Endometrium (tissue), 2 donors: ENCODE measurements around the gene ITGAE.
"Not testable (repeated sequence)": the region's sequence is repeated elsewhere in the genome, so short reads cannot be mapped to it uniquely, and the experiment has no call there.

Experiments
- FAIRE-seq: peaks from 2 replicates; lab custom pipeline; 2012; peaks lifted over from hg19 to GRCh38; lab: Jason Lieb, UNC
- donor health status: control.
- donor health status: control.

The ITGAE gene

DNA sequence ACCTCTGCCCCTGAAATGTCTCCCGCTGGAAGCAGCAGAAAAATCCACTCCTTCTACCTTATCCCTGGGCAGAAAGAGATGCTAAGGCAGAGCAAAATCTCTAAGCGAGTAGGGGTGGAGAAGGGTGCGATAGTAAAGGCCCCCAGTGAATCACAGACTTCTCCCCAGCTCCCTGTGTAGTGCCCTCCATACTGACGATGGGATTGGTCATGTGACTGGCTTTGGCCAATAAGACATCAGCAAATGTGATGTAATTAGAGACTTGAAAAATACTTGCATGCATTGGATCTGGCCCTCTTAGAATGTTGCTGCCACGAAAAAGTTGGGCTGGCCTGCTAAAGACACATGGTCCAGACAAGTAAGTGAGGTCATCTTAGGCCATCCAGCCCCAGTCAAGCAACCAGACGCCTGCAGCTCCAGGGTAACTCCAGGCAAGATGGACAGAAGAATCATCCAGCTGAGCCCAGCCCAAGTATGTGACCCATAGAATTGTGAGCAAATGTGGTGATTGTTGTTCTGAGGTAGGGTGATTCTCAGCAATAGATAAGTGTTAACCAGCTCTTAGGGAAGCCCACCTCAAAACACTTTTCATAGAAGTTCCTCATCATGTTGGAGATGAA is 41.3 kb downstream of the ITGAE start:
- FAIRE-seq = no peak

DNA sequence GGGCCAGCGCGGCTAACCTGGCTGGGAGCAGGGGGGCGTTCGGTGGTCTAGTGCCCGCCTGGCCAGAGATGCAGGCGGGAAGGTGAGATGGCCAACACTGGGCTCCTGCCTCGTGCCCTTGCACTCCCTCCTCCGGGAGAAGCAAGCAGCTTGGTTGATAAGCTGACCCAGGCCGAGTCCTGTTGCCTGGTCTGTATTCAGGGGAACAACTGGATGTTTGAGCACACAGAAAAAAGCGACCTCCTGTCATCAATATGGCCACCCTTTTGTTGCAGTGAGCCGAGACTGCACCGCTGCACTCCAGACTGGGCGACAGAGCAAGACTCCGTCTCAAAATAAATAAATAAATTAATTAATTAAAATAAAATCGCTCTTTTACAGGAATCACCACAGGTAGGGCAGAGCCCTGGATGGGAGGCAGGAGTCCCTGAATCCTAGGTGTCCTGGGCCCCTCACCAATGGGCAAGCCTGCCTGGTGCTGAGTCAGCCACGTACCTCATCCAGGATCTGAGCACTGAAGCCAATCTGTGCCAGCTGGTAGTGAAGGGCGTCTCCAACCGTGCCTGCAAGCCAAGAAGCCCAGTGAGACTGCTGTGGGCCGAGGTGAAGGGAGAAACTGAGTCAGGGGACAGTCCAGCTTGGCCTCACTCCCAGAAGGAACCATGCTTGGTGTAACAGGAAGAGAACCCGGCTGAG is 45.5 kb downstream of the ITGAE start:
- FAIRE-seq = no peak

DNA sequence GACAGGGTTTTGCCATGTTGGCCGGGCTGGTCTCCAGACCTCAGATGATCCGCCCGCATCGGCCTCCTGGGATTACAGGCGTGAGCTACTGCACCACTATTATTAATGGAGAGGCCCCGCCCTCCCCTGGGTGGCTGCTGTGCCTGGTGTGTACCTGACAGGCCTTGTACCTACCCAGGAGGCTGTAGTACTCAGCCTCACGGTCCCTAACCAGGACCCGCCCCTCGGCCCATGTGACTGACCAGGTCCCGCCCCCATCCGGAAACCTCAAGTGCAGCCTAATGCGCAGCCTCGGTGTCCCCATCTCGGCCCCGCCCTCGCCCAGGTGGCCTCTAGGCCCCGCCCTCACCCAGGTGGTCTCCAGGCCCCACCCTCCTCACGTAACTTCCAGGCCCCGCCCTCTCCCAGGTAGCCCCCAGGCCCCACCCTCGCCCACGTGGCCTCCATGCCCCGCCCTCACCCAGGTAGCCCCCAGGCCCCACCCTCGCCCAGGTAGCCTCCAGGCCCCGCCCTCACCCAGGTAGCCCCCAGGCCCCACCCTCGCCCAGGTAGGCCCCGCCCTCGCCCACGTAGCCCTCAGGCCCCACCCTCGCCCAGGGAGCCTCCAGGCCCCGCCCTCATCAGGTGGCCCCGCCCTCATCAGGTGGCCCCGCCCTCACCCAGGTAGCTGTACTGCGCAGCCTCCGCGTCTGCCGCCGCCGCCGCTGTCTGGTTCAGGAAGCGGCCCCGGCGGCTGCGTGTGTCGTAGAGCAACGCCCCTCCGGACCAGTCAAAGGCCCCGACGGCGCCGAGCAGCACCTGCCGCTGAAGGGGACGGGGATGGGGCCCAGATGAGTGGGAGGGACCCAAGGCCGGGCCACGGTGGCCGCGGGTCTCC is 46.3 kb downstream of the ITGAE start:
- FAIRE-seq = no peak

DNA sequence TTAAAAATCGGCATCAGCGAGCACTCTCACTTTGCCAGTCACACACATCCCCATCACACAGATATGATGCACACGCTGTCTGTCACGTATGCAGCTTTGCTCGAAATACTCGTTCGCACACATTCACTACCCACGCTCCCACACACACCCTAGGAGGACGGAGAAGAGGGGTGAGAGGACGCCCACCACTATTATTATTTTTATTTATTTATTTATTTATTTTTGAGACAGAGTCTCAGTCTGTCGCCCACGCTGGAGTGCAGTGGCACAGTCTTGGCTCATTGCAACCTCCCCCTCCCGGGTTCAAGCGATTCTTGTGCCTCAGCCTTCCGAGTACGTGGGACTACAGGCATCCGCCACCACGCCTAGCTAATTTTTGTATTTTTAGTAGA is 46.9 kb downstream of the ITGAE start:
- FAIRE-seq = no peak

DNA sequence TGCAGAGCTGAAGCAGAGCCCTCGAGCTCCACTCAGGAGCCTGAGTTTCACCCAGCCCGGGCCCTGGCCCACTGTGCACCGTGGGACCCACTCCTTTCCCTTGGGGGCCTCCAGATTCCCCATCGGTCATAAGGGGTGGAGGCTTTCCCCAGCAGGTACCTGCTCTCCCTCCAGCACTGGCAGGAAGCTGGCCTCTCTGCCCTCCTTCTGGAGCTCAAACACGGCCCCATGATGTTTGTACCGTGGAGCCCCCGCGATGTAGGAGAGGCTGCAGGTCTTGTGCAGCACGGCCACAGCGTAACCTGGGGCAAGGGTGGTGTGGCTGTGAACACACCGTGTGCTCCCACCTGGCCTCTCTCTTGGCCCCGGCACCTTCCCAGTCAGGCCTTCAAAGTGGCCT is 47.4 kb downstream of the ITGAE start:
- no peak for FAIRE-seq

DNA sequence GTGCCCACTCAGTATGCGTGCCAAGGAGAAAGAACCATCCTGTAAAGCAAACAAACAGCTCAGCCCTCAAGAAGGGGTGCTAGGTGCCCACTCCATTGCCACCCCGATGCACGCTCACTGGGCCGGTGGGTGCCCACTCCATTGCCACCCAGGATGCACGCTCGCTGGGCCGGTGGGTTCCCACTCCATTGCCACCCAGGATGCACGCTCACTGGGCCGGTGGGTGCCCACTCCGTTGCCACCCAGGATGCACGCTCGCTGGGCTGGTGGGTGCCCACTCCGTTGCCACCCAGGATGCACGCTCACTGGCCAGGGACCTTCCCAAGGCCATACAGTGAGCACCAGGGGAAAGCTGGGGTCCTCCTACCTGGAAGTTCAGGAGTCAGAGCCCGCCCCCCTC is 49.2 kb downstream of the ITGAE start:
- FAIRE-seq = no peak

DNA sequence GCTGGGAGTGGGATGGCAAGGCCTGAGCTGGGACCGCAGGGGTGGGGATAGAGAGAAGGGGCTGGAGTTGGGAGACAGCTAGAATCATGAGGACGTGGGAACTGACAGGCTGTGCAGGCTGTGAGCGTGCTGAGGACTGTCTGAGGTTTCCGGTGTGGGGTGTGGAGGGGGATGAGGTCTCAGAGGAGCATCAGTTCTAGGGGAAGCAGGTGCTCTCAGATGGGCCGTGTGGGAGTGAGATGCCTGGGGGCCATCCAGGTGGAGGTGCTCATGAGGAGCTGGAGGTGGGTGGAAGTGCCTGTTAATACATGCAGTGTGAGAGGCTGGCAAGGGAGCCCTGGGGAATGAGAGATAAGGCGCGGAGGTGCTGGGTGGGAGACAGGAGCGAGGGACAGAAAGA is 50.1 kb downstream of the ITGAE start:
- no peak for FAIRE-seq

DNA sequence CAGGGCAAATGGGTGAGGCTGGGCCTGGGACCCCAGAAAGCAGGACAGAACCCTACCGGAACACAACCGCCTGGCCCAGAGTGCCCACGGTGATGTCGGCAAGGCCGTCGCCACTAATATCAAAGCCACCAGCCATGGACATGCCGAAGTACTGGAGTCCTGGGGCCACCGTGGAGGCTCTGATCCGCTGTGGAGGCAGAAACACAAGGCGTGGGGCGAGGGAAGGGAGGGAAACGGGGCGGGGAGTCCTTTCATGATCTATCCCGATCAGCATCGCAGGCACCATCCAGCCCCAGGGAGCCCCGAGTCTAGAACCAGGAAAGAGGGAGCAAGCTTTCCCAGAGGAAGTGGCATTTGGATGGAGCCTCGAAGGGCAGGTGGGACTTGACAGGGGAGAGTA is 50.7 kb downstream of the ITGAE start:
- FAIRE-seq = no peak

DNA sequence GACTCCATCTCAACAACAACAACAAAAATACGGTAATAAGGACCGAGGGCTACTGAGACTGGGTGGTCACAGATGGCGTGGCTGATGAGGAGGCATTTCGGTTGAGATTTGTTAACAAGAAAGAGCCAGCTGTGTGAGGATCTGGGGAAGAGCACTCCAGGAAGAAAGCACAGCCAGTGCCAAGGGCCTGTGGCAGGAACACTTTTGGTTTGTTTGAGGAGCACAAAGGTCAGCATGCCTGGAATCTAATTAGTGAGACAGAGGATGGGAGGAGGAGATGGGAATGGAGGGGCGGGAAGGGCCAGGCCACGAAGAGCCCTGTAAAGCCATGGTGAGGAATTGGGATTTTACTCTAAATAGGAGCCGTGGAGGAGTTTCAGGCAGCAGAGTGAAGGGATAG is 52.4 kb downstream of the ITGAE start:
- FAIRE-seq = no peak

DNA sequence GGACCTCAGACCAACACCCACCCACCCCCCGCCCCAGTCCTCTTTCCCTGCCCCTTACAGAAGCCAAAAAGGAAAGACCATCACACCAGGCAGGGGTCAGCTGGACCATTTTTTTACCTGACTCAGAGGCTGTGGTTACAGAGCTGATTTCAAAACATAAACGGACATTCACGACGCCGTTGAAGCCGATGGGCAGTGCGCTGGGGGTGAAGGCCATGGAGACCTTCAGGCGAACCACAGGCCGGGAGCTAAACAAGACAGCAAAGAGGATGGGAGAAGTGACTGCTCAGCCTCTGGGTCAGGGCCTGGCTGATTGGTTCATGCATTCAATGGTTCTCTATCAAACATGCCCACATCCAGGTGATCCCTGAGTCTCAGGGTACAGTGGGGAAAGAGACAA is 53.2 kb downstream of the ITGAE start:
- FAIRE-seq = no peak

DNA sequence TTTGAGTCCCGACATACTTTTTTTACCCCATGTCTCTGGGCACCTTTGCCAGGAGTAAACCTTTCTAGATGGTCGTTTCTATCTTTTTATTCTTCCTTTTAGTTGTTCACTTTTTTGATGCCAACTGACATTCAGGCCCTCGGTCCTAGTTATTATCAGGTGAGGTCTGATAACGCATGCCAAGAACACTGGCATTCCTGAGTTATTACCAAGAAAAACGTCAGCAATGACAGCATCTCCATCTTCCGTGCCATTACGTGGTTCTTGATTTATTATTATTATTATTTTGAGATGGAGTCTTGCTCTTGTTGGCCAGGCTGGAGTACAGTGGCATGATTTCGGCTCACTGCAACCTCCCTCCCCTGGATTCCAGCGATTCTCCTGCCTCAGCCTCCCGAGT is 55.9 kb downstream of the ITGAE start:
- no peak for FAIRE-seq

DNA sequence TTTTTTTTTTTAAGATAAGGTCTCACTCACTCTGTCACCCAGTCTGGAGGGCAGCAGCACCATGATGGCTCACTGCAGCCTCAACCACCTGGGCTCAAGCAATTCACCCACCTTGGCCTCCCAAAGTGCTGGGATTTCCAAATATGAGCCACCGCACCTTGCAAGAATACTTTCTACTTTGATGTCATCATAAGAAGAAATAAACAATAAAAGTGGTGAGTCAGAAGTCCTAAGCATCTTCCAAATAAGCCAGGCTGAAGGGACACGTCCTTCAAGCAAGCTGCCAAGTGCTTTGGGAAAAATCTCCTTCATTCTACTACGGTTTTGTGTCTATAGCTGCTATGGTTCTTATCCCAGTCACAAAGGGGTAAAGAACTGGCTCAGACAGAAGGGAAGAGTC is 57.0 kb downstream of the ITGAE start:
- no peak for FAIRE-seq

DNA sequence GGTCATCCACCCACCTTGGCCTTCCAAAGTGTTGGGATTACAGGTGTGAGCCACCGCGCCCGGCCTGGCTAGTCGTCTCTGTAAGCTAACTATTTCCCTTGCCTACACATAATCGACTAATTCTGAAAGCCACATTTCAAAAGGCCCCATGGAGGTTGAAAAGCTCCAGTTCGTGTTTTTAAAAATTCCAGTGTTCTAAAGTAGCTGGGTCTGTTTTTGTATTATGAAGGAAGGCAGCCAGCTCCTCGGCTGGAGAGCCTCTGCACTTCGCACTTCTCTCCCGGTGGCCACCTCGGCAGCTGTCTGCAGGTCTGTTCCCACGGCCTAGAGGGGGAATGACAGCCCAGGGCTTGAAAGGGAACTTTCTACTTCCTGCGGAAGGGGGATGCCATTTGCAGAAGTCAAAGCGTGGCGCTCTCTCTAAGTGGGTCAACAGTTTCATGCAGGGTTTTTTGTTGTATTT is 60.3 kb downstream of the ITGAE start:
- no peak for FAIRE-seq

DNA sequence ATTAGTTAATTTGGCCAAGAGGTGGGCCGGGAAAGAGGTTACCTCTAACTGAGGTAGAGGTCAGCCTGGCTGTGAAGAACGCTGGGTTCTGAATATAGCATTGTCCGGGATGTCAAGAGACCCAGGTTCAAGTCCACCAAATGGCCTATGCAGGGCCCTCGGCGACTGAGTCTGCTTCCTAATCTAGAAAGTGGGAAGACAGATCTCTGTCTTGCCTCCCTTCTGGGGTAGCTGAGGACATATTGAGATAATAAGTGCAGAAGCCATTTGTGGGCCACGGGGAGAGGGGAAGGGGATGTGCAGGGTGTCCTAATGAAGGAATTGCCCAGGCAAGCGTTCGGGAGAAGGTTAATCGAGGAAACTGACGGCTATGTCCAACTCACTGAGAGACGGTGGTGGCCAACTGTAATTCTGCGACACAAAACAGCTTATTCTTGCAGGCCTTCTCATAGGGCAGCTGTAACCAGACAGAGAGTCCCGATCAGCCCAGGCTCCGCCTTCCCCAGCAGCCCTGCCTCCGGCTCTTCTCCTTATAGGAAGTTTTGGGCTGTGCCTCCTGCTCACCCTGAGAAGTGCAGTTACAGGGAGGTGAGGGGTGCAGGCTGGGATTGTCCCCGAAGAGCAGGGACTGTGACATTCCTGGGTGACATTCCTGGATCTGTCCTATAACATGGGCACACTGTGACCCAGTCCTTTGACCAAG is 61.4 kb downstream of the ITGAE start:
- FAIRE-seq = no peak

DNA sequence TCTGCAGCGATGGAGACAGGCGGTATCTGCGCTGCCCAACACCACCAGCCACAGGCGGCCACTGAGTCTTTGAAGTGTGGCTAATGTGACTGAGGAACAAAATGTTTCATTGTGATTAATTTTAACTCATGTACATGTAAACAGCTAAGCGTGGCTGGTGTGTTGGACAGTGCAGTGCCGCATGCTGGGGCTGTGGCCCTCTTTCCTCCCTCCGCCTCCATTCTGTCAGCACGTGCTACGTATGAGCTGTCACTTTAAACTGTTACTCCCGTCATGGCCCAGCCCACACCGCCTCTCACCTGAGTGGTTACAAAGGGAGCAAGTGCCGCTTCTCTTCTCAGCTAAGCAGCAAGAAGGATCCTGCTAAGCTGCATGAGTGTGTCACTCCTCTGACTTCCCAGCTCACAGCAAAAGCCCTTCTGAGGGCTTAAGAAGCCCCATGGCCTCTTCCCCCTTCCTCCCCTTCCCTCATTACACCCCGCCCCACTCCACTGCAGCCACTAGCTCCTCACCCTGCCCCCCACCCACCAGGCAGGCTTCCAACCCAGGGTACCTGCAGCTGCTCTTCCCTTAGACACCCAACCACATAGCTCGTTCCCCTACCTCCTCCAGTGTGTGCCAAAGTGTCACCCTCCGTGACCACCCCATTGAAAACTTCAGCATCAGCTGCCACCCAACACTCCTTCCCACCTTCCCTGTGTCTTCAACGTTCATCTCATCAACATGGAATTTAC is 62.3 kb downstream of the ITGAE start:
- no peak for FAIRE-seq

DNA sequence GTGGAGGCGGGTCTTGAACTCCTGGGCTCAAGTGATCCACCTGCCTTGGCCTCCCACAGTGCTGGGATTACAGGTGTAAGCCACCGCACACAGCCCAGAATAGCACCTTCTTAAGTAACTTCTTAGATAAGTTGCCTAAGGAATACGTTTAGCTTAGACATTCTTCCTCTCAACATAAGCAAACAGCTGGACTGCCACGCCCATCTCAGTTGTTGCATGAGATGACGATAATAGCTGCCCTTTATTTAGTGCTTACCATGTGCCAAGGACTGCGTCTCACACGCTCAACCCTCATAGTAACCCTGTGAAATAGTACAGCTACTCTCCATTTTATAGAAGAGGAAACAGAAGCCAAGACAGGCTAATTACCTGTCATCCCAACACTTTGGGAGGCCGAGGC is 65.5 kb downstream of the ITGAE start:
- no peak for FAIRE-seq

DNA sequence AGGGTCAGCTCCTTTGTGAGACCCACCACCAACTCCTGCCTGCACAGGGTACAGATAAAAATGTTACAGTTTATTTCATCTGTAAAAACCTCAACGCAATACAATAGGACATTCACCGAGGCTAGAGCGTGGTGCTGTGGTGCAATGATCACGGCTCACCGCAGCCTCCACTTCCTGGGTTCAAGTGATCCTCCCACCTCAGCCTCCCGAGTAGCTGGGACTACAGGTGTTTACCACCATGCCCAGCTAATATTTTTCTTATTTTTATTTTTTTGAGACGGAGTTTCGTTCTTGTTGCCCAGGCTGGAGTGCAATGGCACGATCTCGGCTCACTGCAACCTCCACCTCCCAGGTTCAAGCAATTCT is 66.1 kb downstream of the ITGAE start:
- FAIRE-seq = not testable (repeated sequence)

DNA sequence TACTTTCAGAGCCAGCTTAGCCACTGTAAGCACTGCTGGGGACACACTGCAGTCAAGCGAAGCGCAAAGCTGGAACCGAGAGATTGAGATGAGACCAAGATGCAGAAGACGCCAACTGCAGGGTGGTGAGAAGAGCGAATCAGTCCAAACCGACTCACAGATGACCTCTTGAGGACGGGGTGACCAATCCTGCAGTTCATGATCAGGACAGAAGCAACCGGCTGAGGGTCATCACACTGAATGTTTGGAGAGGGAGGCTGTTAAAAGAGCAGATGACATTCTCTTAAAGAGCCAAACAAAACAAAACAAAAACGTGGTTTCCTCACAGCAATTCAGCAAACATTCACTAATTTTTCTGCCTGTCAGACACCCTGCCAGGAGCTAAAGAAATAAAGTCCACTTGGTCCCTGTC is 68.8 kb downstream of the ITGAE start:
- FAIRE-seq = no peak

DNA sequence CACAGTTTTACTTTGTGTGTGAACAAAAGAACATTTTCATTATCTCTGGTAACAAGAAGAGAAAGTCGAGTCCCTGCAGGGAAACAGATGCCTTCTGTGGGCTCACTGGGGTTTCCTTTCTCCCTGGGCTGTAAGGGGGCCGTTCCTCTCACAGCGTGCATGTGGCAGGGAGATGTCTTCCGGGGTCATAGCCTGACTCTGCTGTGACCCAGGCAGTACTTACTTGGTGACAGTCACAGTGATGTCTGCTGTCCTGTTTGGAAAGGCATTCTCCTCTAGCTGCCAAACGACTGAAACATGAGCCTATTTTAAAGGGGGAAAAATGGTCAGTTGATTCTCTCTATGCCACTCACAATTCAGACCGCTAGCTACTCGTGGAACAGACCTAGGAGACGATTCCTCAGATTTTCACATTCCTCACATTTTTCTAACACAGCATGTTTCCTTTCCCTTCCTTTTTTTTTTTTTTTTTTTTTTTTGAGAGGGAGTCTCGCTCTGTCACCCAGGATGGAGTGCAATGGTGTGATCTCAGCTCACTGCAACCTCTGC is 70.0 kb downstream of the ITGAE start:
- FAIRE-seq = no peak

DNA sequence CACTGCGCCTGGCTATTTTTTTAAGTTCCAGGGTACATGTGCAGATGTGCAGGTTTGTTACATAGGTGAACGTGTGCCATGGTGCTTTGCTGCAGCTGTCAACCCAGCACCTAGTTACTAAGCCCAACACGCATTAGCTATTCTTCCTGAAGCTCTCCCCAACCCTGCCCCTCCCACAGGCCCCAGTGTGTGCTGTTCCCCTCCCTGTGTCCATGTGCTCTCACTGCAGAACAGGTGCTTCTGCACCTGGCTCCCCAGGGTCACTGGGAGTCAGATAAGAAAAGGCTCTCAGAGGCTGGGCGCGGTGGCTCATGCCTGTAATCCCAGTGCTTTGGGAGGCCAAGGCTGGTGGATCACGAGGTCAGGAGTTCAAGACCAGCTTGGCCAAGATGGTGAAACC is 71.1 kb downstream of the ITGAE start:
- no peak for FAIRE-seq

DNA sequence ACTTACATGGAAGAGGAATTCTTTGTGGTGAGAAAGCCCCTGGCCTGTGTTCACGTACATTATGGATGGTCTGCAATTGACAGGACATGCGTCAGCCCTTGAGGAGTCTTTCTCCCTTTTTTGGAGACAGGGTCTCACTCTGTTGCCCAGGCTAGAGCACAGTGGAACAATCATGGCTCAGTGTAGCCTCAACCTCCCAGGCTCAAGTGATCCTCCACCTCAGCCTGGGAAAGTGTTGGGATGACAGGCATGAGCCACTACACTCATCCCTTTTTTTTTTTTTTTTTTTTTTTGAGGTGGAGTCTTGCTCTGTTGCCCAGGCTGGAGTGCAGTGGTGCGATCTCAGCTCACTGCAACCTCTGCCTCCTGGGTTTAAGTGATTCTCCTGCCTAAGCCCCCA is 72.9 kb downstream of the ITGAE start:
- not testable (repeated sequence) for FAIRE-seq

DNA sequence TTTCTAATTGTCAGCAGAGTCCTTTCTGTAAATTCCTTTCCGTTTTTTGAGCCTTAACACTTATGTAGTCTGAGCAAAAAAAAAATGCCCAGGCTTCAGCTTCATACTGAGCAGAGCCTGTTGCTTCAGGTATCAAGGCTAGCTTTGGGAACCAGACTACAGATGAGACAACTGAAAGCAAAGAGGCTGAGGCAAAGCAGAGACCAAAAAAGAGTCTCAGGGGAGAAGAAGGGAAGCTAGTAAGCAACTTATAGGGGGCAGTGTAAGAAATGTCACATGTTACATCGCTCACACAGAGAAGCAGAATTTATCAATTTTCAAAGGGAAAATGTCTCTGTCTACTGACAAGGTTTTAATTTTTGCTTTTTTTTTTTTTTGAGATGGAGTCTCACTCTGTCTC is 73.9 kb downstream of the ITGAE start:
- FAIRE-seq = no peak
